GM13977 (cell line): ENCODE data around the gene CIITA.
A peak's percentile ranks its signal among the peaks of the same experiment; 100 is the strongest.

Source experiments
- DNase-seq: peaks from one replicate; pipeline ENCODE4 v3.0.0; 2012; ENCODE audit warnings: low spot score
- in situ Hi-C: fragments of 300-500 bp; cut with MboI; formaldehyde crosslinking; loops from one replicate; pipeline ENCODE4 v1.12.0; 2022; ENCODE audit warnings: low sequenced_read_pairs, low pct_unique_long_range_greater_than_20kb, mixed read lengths, inconsistent platforms; ENCODE audit not compliant: unreplicated experiment
- TF ChIP-seq, protein P1 (sequence below): IDR thresholded peaks from 2 replicates; pipeline ENCODE4 v1.5.1; 2012; ENCODE audit warnings: mild to moderate bottlenecking, control low read depth; ENCODE audit not compliant: insufficient read depth; ENCODE audit errors: extremely low read depth, missing control alignments

CIITA gene

DNA sequence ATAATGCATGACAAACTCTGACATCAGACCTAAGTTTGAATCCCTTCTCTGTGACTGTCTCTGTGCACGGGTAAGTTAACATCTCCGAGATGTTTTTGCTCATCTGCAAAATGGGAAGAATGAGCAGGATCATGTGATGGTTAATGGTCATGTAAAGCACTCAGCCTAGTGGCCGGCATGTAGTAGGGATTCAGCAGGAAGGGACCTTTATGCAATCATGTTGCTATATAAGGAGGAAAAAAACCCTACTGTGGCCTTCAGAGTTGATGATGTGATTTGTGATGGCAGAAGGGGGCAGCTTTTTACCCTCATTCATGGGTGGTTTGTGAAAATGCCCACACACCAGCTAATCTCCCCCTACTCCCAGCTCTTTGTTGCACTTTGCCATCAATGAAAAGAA lies 91.5 kb downstream of the CIITA start:
- TF ChIP-seq, protein P1, sequence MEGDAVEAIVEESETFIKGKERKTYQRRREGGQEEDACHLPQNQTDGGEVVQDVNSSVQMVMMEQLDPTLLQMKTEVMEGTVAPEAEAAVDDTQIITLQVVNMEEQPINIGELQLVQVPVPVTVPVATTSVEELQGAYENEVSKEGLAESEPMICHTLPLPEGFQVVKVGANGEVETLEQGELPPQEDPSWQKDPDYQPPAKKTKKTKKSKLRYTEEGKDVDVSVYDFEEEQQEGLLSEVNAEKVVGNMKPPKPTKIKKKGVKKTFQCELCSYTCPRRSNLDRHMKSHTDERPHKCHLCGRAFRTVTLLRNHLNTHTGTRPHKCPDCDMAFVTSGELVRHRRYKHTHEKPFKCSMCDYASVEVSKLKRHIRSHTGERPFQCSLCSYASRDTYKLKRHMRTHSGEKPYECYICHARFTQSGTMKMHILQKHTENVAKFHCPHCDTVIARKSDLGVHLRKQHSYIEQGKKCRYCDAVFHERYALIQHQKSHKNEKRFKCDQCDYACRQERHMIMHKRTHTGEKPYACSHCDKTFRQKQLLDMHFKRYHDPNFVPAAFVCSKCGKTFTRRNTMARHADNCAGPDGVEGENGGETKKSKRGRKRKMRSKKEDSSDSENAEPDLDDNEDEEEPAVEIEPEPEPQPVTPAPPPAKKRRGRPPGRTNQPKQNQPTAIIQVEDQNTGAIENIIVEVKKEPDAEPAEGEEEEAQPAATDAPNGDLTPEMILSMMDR: no peak
- no peak for DNase-seq
- in situ Hi-C loops: loop anchor here (10.0 to 25.0 kb wide), 4 partner anchors 286 to 744 kb away; partner anchors contain the start of gene SOCS1

DNA sequence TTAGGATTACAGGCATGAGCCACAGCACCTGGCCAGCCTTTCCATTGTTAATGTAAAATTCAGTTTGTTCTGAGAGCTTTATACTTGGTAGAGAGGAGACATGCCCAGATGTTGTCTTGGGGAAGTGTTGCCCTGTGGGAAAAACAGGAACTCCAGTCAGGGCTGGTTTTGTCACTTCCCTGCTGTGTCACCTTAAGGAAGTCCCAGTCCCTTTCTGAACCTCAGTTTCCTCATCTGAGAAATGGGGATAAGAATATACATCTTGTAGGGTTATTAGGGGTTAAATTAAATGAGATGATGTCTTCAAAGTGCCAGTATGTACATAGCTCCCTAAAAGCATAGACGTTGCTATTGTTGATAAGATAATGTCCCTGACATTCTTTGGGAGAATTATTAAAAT lies 92.6 kb downstream of the CIITA start:
- TF ChIP-seq, protein P1: no peak
- no peak for DNase-seq
- in situ Hi-C loops: loop anchor here (10.0 to 25.0 kb wide), 4 partner anchors 285 to 743 kb away; partner anchors contain the start of gene SOCS1

DNA sequence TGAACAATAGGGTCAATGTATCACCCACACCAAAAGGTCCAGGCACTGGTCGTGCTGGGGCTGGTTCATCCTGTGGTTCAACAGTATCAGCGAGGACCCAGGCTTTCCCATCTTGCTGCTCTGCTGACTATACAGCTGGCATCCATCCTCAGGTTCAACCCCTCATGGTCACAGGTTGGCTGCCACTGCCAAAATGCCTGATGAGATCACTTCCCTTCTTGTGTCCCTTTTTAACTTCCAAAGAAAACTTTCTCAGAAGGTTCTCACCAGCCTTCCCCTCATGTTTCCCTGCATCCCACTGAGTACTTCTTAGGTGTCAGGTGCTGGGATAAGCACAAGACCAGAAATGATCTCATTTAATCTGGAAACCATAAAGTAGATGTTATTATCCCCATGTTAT lies 93.1 kb downstream of the CIITA start:
- TF ChIP-seq, protein P1: no peak
- in situ Hi-C loops: loop anchor here (25.0 kb wide), 2 partner anchors 542 to 742 kb away; no protein-coding TSS in a partner anchor
- DNase-seq: no peak

DNA sequence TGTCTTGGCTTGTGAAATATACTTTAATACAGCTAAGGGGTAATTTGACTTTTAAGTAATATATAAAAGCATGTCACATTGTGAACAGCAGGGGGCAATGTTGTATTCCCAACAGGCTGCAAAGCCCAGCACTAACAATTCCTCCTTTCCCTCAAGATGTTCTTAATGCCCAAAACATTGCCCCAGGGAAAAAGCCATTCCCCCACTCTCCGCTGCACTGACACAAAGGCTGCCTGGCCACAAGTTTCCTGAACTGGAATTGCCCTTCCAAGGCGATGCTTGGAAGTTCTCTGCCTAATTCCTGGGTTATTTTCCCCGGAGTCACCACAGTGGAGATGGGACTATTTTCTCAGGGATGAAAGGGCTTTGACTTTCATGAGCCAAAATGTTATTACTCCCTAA lies 94.6 kb downstream of the CIITA start:
- TF ChIP-seq, protein P1: peak; percentile 63
- in situ Hi-C loops: loop anchor here (25.0 kb wide), 2 partner anchors 541 to 741 kb away; no protein-coding TSS in a partner anchor
- no peak for DNase-seq

DNA sequence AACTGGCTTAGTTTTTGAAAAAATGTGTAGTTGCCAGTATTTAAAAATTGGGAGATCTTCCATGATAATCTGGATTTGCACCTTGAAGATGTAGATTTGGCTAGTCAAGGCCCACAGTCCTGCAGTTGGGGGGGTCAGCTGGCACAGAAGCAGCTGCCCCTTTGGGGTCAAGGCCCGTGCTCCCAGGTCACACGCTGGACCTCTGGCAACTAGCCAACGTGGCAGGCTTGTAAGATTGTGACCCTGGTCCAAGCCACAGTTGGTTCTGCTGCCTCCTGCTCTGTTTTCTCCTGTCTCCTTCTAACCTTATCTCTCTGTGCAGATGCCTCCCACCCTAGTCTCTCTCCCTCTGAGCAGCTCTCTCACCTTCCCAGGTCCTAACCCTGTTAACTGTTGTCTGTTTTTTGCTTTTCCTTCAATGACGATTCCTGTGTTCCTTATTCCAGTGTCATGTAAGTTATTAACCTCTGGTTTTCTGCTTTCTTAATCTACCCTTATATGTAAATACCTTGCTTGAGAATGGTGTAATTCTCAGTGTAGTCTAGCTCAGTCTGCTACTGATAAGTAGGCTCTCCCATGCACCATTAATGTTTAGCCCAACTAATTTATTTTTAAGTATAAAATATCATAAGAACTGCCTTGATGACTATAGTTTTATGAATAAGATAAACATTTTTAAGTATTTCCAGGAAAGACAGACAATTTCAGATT lies 95.3 kb downstream of the CIITA start:
- TF ChIP-seq, protein P1: no peak
- no peak for DNase-seq
- in situ Hi-C loops: loop anchor here (25.0 kb wide), 2 partner anchors 540 to 740 kb away; no protein-coding TSS in a partner anchor

DNA sequence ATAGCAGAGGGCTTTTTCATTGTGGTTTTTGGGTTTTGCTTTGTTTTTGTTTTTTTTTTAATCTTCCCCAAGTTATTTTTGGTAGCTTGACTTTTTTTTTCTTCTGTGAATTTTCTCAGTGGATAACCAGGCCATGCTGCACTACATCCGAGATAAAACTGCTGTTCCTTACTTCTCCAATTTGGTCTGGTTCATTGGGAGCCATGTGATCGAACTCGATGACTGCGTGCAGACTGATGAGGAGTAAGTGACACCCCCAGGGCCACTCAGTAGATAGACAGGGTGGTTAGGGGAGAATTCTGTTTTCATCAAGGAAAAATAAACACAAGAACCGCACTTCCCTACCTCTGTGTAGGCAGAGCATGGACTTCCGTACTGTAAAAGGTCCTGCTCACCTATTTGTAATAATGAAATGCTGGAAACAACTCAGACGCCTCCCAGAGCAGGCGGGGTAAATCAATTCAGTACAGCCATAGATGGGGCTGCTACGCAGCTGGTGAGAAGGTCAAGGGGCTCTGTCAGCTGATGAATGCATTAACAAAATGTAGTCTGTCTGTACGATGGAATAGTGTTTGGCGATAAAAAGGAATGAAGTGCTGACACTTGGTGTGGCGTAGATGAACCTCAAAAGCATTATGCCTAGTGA lies 95.9 kb downstream of the CIITA start:
- in situ Hi-C loops: loop anchor here (25.0 kb wide), 2 partner anchors 539 to 739 kb away; no protein-coding TSS in a partner anchor
- TF ChIP-seq, protein P1: no peak
- DNase-seq: no peak
